ENCODE measurements around the gene VEGFC.

The VEGFC gene

DNA sequence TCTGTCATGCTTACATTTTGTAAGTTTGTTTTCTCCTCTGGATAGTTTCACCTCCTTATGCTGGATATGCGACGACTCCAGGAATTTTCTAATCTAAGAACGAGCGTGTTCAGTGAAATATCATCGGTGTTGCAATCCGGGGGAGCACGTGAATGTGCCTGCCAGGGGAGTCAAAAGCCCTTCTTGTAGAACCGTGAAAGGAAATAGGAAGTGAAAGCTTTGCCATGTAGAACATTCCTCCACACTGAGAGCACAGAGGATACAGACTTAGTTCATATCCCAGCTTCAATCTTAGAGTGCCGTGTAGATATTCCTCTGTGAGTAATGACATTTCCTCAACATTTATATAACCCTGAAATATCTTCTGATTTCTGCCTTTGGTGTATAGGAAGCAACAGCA lies 121.2 kb downstream of the VEGFC start:
- Histone ChIP-seq H3K27me3 (ENCODE audit: low read depth) (no peaks in the 10 kb centered on the region), H3K9me3 (no peaks in the 10 kb centered on the region), H3K4me3 (no peak overlapping the region), H3K36me3 (replicated peaks) (no peaks in the 10 kb centered on the region), H3K4me1 (peaks cover 8% of the 10 kb centered on the region)
- no peak for DNase-seq (ENCODE audit: low spot score in 2 of 2)
- in situ Hi-C loops (cut with MboI; ENCODE audit: low sequenced_read_pairs): no loop called here

DNA sequence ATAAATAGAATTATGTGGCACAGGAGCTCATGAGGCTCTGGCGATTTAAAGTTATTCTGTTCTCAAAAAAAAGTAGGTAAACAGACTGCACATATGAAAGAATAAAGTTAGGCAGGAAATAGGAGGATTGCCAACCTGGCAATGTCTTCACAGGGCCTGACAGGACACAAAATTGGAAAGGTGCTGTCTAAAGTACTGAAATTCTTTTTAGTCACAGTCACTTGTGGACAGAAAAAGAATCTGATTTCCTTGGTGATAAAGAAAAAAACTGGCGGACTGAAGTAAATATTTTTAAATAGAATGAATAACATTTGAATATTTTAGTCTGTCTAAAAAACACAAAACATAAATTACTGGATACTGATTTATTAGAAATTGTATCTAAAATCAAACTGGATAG lies 124.4 kb downstream of the VEGFC start:
- no peak for DNase-seq (ENCODE audit: low spot score in 2 of 2)
- in situ Hi-C loops (cut with MboI; ENCODE audit: low sequenced_read_pairs): no loop called here
- H3K27me3 ChIP-seq (ENCODE audit: low read depth): no peaks in the 10 kb centered on the region

DNA sequence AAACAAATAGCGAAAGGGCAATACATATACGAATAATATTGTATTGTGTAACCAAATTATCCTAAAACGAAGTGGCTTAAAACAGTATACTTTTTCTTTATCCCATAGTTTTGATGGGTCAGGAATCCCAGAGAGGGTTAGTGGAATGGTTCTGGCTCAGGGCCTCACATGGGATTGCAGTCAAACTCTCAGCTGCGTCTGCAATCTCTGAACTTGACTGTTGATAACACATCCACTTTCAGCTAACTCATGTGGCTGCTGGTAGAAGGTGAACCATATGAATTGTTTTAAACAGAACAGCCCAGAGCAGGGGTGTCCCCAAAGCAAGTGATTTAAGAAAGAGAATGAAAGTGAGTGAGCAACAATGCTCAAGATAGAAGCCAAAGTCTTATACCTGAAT lies 127.8 kb downstream of the VEGFC start:
- H3K9me3 ChIP-seq: no peaks in the 10 kb centered on the region
- H3K36me3 ChIP-seq (replicated peaks): no peaks in the 10 kb centered on the region
- no peak for DNase-seq (ENCODE audit: low spot score in 2 of 2)
- no peak overlapping the region for H3K4me3 ChIP-seq
- in situ Hi-C loops (cut with MboI; ENCODE audit: low sequenced_read_pairs): no loop called here
- no peaks in the 10 kb centered on the region for H3K27me3 ChIP-seq (ENCODE audit: low read depth)
- peaks cover 18% of the 10 kb centered on the region for H3K4me1 ChIP-seq

More for the DNA sequence above, 124.4 kb downstream of the VEGFC start:
- H3K36me3 ChIP-seq (replicated peaks): no peaks in the 10 kb centered on the region
- H3K4me3 ChIP-seq: no peak overlapping the region
- peaks cover 3% of the 10 kb centered on the region for H3K4me1 ChIP-seq
- no peaks in the 10 kb centered on the region for H3K9me3 ChIP-seq

GRCh38 chr4:176660561-176660960 lies 132.2 kb downstream of the VEGFC start:
- DNase-seq (ENCODE audit: low spot score in 2 of 2): peak in 1 of 2 experiments; percentile 18
- in situ Hi-C loops (cut with MboI; ENCODE audit: low sequenced_read_pairs): no loop called here
- H3K9me3 ChIP-seq: no peaks in the 10 kb centered on the region

GRCh38 chr4:176656108-176656507 lies 136.6 kb downstream of the VEGFC start:
- Histone ChIP-seq H3K36me3 (replicated peaks) (no peaks in the 10 kb centered on the region), H3K4me3 (no peak overlapping the region), H3K4me1 (peaks cover 15% of the 10 kb centered on the region), H3K9me3 (no peaks in the 10 kb centered on the region), H3K27me3 (ENCODE audit: low read depth) (no peaks in the 10 kb centered on the region)
- no peak for DNase-seq (ENCODE audit: low spot score in 2 of 2)
- in situ Hi-C loops (cut with MboI; ENCODE audit: low sequenced_read_pairs): no loop called here

More at GRCh38 chr4:176660561-176660960, 132.2 kb downstream of the VEGFC start:
- Histone ChIP-seq H3K27me3 (ENCODE audit: low read depth) (no peaks in the 10 kb centered on the region), H3K4me3 (no peak overlapping the region), H3K36me3 (replicated peaks) (no peaks in the 10 kb centered on the region), H3K4me1 (peaks cover 19% of the 10 kb centered on the region)

GRCh38 chr4:176654565-176655216 lies 138.0 kb downstream of the VEGFC start:
- Histone ChIP-seq H3K4me1 (peaks cover 15% of the 10 kb centered on the region), H3K36me3 (replicated peaks) (no peaks in the 10 kb centered on the region), H3K27me3 (ENCODE audit: low read depth) (no peaks in the 10 kb centered on the region), H3K9me3 (no peaks in the 10 kb centered on the region), H3K4me3 (no peak overlapping the region)
- in situ Hi-C loops (cut with MboI; ENCODE audit: low sequenced_read_pairs): no loop called here
- DNase-seq (ENCODE audit: low spot score in 2 of 2): peak; percentile 37 to 60

DNA sequence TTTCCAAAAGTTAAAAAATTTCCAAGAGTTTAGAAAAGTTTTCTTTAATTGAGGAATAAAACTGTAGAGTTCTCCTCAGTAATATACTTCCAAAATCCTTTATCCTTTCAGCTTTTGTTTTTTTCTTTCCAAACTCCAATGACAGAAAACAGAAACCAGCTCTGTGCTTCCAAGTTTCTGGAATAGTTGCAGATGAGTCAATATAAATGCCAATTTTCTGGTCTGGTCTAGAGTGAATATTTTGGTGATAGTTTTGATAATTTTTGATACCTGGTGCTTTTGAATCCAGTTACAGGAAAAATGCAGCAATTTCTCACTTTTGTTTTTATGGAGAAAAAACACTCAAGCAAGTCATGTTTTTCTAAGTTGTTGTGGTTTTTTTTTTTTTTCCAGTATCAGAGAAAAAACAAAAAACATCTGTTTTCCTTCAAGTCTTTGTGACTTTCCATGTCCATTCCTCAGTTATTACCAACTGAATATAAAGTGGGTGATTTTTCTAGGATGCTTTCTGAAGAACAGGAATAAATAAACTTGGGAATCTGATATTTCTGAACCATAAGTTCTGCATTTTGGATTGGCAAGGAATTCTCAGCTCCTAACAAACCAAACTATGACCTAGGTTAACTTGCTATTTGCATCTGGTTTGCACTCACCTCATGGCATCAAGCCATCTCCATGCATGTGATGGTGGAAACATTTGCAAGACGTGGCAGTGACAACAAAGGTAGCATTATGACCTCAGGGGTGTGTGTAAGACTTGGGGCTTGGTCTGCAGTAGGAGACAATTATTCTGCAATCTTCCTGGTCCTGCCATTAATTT lies 139.1 kb downstream of the VEGFC start:
- Histone ChIP-seq H3K27me3 (ENCODE audit: low read depth) (no peaks in the 10 kb centered on the region), H3K36me3 (replicated peaks) (no peaks in the 10 kb centered on the region), H3K4me3 (no peak overlapping the region), H3K9me3 (no peaks in the 10 kb centered on the region), H3K4me1 (peaks cover 15% of the 10 kb centered on the region)
- in situ Hi-C loops (cut with MboI; ENCODE audit: low sequenced_read_pairs): no loop called here
- DNase-seq (ENCODE audit: low spot score in 2 of 2): no peak

DNA sequence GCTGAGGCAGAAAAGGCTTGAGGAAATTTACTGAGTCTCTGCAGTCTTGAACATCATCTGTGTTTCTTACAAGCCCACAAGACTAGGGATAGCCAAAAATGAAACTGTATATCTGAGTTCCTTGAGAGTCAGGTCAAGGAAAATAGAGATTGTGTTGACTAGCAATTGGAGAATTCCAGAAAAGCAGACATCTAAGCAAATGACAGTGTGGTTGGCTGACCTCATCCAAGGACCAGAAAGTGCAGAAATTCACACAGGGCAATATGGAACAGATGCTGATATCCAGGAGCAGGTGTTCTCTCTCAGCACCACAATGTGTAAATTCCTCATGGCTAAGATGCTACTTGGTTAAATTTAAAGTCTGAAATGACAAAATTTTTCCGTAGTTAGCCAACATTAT lies 146.4 kb downstream of the VEGFC start:
- in situ Hi-C loops (cut with MboI; ENCODE audit: low sequenced_read_pairs): no loop called here

DNA sequence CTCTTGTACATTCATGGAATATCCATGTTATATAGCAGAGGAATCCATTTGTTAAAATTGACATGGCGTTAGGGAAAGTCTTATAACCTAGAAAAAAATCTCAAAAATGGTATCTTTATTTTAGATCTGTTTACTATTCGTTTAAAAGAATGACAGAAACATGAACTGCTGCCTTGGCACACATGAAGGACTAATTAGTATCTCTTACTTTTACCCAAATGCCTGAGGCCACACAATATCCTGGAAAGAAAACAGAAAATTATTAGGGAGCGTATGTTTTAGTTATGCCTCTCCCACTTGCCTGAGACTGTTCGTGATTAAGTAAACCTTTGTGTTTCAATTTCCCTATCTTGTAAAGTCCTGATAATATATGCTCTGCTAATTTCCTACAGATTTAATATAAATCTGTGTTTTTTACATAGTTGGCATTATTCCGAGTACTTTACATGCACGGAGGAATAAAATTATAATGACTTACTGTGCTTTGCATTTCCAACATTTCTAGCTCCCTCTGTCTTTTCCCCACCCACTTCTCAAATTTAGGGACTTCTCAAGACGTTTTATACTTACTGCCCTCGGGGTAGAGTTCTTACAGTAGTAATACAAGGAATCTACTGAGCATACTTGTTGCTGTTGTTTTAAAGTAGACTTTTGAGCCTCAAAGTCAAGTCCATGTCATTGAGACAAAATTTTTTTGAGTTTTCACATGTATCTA lies 147.3 kb downstream of the VEGFC start:
- no peak for DNase-seq (ENCODE audit: low spot score in 2 of 2)
- H3K9me3 ChIP-seq: no peaks in the 10 kb centered on the region
- H3K27me3 ChIP-seq (ENCODE audit: low read depth): no peaks in the 10 kb centered on the region
- in situ Hi-C loops (cut with MboI; ENCODE audit: low sequenced_read_pairs): no loop called here
- no peak overlapping the region for H3K4me3 ChIP-seq
- H3K4me1 ChIP-seq: no peaks in the 10 kb centered on the region
- no peaks in the 10 kb centered on the region for H3K36me3 ChIP-seq (replicated peaks)

More for the DNA sequence above, 146.4 kb downstream of the VEGFC start:
- DNase-seq (ENCODE audit: low spot score in 2 of 2): no peak
- no peaks in the 10 kb centered on the region for H3K9me3 ChIP-seq
- H3K4me3 ChIP-seq: no peak overlapping the region
- no peaks in the 10 kb centered on the region for H3K27me3 ChIP-seq (ENCODE audit: low read depth)
- H3K4me1 ChIP-seq: no peaks in the 10 kb centered on the region
- H3K36me3 ChIP-seq (replicated peaks): no peaks in the 10 kb centered on the region

DNA sequence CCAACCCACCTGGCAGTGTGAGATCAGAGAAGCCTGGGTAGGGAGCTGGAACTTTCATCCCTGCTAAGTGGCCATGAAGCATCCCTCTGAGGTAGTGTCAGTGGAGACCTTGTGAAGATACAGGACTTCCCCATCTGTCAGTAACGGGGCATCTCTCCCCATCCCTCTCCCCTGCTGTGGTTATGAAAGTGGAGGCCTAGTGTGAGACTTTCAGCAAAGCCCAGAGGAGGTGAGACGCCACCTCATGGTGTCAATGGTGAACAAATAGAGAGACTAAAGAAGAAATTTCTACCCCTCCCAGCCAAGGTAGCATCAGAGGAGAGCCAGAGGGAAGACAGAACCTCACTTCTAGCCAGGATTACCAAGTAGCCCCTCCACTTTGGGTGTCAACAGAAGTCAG lies 150.2 kb downstream of the VEGFC start:
- no peaks in the 10 kb centered on the region for H3K9me3 ChIP-seq
- in situ Hi-C loops (cut with MboI; ENCODE audit: low sequenced_read_pairs): no loop called here
- DNase-seq (ENCODE audit: low spot score in 2 of 2): no peak
- H3K4me1 ChIP-seq: no peaks in the 10 kb centered on the region
- no peak overlapping the region for H3K4me3 ChIP-seq
- no peaks in the 10 kb centered on the region for H3K27me3 ChIP-seq (ENCODE audit: low read depth)
- H3K36me3 ChIP-seq (replicated peaks): no peaks in the 10 kb centered on the region

- Histone ChIP-seq H3K9me3 (no peaks in the 10 kb centered on the region), H3K4me1 (no peaks in the 10 kb centered on the region), H3K36me3 (replicated peaks) (no peaks in the 10 kb centered on the region), H3K4me3 (no peak overlapping the region), H3K27me3 (ENCODE audit: low read depth) (no peaks in the 10 kb centered on the region)
- DNase-seq (ENCODE audit: low spot score in 2 of 2): no peak
- in situ Hi-C loops (cut with MboI; ENCODE audit: low sequenced_read_pairs): no loop called here
These were observed 151.5 kb downstream of the VEGFC start for GRCh38 chr4:176641237-176641636.

- no peak for DNase-seq (ENCODE audit: low spot score in 2 of 2)
- Histone ChIP-seq H3K27me3 (ENCODE audit: low read depth) (no peaks in the 10 kb centered on the region), H3K4me1 (no peaks in the 10 kb centered on the region), H3K36me3 (replicated peaks) (no peaks in the 10 kb centered on the region), H3K9me3 (no peaks in the 10 kb centered on the region), H3K4me3 (no peak overlapping the region)
- in situ Hi-C loops (cut with MboI; ENCODE audit: low sequenced_read_pairs): no loop called here
These were observed 153.7 kb downstream of the VEGFC start for GRCh38 chr4:176638992-176639391.

- H3K4me3 ChIP-seq: no peak overlapping the region
- in situ Hi-C loops (cut with MboI; ENCODE audit: low sequenced_read_pairs): no loop called here
These were observed 156.4 kb downstream of the VEGFC start for GRCh38 chr4:176636292-176636691.

More at GRCh38 chr4:176636292-176636691, 156.4 kb downstream of the VEGFC start:
- Histone ChIP-seq H3K4me1 (no peaks in the 10 kb centered on the region), H3K27me3 (ENCODE audit: low read depth) (no peaks in the 10 kb centered on the region), H3K36me3 (replicated peaks) (no peaks in the 10 kb centered on the region), H3K9me3 (no peaks in the 10 kb centered on the region)
- no peak for DNase-seq (ENCODE audit: low spot score in 2 of 2)

Measured in HAP-1 (cell line).